ENCODE results near the gene MRPS31. TPM values are rescaled to one million over a fixed set of nuclear protein-coding genes. Genes with fewer than 3 reads are reported as not detected.
"Not testable (repeated sequence)": the region's sequence is repeated elsewhere in the genome, so short reads cannot be mapped to it uniquely, and the experiment has no call there.

Gene MRPS31
- total and polyA plus RNA-seq, 2 donors (not counting 3 experiments of a cell fraction or from before 2014, with no cell fraction given): 7.6 to 17.8 TPM

DNA sequence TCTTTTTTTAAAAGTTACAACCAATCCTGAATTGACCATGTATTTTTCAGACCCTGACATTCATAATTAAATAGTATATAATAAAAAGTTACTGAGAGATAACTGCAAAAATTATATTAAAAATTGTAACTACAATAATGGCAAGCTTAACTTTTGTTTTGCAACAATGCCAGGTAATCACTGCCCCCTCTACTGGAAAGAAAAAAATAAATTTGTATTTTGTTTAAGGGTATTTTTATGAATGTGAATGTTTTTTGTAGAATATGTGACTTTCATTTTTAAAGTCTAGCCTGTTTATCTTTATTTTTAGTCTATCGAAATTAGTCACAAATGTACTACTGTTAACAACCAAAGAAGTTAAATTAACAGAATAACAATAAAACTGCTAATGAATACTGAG, 21.7 kb downstream of the MRPS31 start:
- no TSS peak for BruUV-seq (replicated peaks)
- Histone ChIP-seq H4K20me1 (replicated peaks; ENCODE audit: control insufficient read depth, extremely low read depth, insufficient read depth, low read length) (no peaks in the 10 kb centered on the region), H3K4me3 (replicated peaks in 1 of 3; ENCODE audit: insufficient read depth in 1 of 3, low read depth in 1 of 3, low read length in 3 of 3) (no peak overlapping the region), H3K4me2 (ENCODE audit: insufficient read depth, low read length) (no peak overlapping the region), H3K79me2 (ENCODE audit: control insufficient read depth, insufficient read depth, low read length) (no peaks in the 10 kb centered on the region), H3K27me3 (ENCODE audit: control insufficient read depth in 2 of 2, insufficient read depth in 2 of 2, low read length in 2 of 2) (no peaks in the 10 kb centered on the region), H3K9me1 (replicated peaks; ENCODE audit: control insufficient read depth, extremely low read depth, insufficient read depth, low read length) (no peaks in the 10 kb centered on the region), H3K9me3 (replicated peaks; ENCODE audit: control insufficient read depth, insufficient read depth, low read length) (no peaks in the 10 kb centered on the region), H2AFZ (ENCODE audit: low read depth, low read length) (no peak overlapping the region), H3K36me3 (ENCODE audit: control insufficient read depth in 2 of 2, extremely low read depth in 1 of 2, insufficient read depth in 2 of 2, low read length in 2 of 2) (peaks cover 2 to 4% of the 10 kb centered on the region in 2 experiments), H3K27ac (ENCODE audit: insufficient read depth, low read depth, low read length) (no peak overlapping the region), H3K9ac (replicated peaks; ENCODE audit: extremely low read depth, insufficient read depth, low read length) (no peak overlapping the region), H3K4me1 (ENCODE audit: control insufficient read depth, extremely low read depth, insufficient read depth, low read length) (no peaks in the 10 kb centered on the region)
- ChIA-PET CTCF (interaction anchor here (0.7 to 2.1 kb wide), 11 partner anchors 8 to 1063 kb away, joined by 3 to 8 read pairs (median 4); no protein-coding TSS in a partner anchor), POLR2A (no interaction called here)
- dilution Hi-C loops (cut with MboI; ENCODE audit: extremely low pct_ligation_motif_present, low sequenced_read_pairs) (no loop called here), intact Hi-C loops (cut with micrococcal nuclease) (no loop called here)
- DNase-seq (ENCODE audit: low read depth, low spot score) (peak; percentile 17), FAIRE-seq (no peak)
- TF ChIP-seq, protein P1, sequence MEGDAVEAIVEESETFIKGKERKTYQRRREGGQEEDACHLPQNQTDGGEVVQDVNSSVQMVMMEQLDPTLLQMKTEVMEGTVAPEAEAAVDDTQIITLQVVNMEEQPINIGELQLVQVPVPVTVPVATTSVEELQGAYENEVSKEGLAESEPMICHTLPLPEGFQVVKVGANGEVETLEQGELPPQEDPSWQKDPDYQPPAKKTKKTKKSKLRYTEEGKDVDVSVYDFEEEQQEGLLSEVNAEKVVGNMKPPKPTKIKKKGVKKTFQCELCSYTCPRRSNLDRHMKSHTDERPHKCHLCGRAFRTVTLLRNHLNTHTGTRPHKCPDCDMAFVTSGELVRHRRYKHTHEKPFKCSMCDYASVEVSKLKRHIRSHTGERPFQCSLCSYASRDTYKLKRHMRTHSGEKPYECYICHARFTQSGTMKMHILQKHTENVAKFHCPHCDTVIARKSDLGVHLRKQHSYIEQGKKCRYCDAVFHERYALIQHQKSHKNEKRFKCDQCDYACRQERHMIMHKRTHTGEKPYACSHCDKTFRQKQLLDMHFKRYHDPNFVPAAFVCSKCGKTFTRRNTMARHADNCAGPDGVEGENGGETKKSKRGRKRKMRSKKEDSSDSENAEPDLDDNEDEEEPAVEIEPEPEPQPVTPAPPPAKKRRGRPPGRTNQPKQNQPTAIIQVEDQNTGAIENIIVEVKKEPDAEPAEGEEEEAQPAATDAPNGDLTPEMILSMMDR (IDR thresholded peaks at IDR 0.05; ENCODE audit: extremely low read depth in 1 of 2, insufficient read depth in 1 of 2, low read depth in 1 of 2, low read length in 2 of 2): peak in 1 of 2 donors; percentile 4
- no peak for TF ChIP-seq POLR2A (IDR thresholded peaks at IDR 0.05; ENCODE audit: low read depth, low read length)
- TF ChIP-seq JUN (IDR thresholded peaks at IDR 0.05; ENCODE audit: borderline replicate concordance, insufficient read depth, insufficient read length, low read depth): no peak
- no peak for TF ChIP-seq POLR2AphosphoS5 (IDR thresholded peaks at IDR 0.05; ENCODE audit: insufficient read depth, low read depth, low read length)
- TF ChIP-seq MYC (IDR thresholded peaks at IDR 0.05; ENCODE audit: low read depth, low read length): no peak
- TF ChIP-seq, protein P2, sequence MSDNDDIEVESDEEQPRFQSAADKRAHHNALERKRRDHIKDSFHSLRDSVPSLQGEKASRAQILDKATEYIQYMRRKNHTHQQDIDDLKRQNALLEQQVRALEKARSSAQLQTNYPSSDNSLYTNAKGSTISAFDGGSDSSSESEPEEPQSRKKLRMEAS (IDR thresholded peaks at IDR 0.05; ENCODE audit: insufficient read depth, insufficient read length): no peak

DNA sequence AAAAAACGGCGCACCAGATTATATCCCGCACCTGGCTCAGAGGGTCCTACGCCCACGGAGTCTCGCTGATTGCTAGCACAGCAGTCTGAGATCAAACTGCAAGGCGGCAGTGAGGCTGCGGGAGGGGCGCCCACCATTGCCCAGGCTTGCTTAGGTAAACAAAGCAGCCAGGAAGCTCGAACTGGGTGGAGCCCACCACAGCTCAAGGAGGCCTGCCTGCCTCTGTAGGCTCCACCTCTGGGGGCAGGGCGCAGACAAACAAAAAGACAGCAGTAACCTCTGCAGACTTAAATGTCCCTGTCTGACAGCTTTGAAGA, 35.8 kb downstream of the MRPS31 start:
- intact Hi-C loops (cut with micrococcal nuclease); H3K9ac ChIP-seq (replicated peaks; ENCODE audit: extremely low read depth, insufficient read depth, low read length); H3K4me2 ChIP-seq (ENCODE audit: insufficient read depth, low read length); H2AFZ ChIP-seq (ENCODE audit: low read depth, low read length); H3K9me3 ChIP-seq (replicated peaks; ENCODE audit: control insufficient read depth, insufficient read depth, low read length); H3K27ac ChIP-seq (ENCODE audit: insufficient read depth, low read depth, low read length); POLR2A ChIA-PET; FAIRE-seq; H3K36me3 ChIP-seq (ENCODE audit: control insufficient read depth in 2 of 2, extremely low read depth in 1 of 2, insufficient read depth in 2 of 2, low read length in 2 of 2); H3K9me1 ChIP-seq (replicated peaks; ENCODE audit: control insufficient read depth, extremely low read depth, insufficient read depth, low read length); dilution Hi-C loops (cut with MboI; ENCODE audit: extremely low pct_ligation_motif_present, low sequenced_read_pairs); DNase-seq (ENCODE audit: low read depth, low spot score); H4K20me1 ChIP-seq (replicated peaks; ENCODE audit: control insufficient read depth, extremely low read depth, insufficient read depth, low read length); BruUV-seq (replicated peaks); H3K79me2 ChIP-seq (ENCODE audit: control insufficient read depth, insufficient read depth, low read length); H3K4me3 ChIP-seq (replicated peaks in 1 of 3; ENCODE audit: insufficient read depth in 1 of 3, low read depth in 1 of 3, low read length in 3 of 3); H3K27me3 ChIP-seq (ENCODE audit: control insufficient read depth in 2 of 2, insufficient read depth in 2 of 2, low read length in 2 of 2); CTCF ChIA-PET; H3K4me1 ChIP-seq (ENCODE audit: control insufficient read depth, extremely low read depth, insufficient read depth, low read length): not testable (repeated sequence)

DNA sequence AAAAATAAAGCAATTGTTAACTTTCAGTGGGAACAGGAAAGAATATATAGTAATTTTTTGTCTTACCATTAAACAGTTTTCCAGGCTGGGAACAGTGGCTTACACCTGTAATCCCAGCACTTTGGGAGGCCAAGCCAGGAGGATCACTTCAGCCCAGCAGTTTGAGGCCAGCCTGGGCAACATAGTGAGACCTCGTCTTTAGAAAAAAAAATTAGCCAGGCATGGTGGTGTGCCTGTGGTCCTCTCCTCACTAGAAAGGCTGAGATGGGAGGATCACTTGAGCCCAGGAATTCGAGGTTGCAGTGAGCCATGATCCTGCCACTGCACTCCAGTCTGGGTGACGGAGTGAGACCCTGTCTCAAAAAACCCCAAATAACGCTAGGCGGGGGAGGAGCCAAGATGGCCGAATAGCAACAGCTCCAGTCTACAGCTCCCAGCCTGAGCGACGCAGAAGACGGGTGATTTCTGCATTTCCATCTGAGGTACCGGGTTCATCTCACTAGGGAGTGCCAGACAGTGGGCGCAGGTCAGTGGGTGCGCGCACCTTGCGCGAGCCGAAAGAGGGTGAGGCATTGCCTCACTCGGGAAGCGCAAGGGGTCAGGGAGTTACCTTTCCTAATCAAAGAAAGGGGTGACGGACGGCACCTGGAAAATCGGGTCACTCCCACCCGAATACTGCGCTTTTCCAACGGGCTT, 36.3 kb downstream of the MRPS31 start:
- DNase-seq (ENCODE audit: low read depth, low spot score); CTCF ChIA-PET; H2AFZ ChIP-seq (ENCODE audit: low read depth, low read length); H3K9me3 ChIP-seq (replicated peaks; ENCODE audit: control insufficient read depth, insufficient read depth, low read length); H4K20me1 ChIP-seq (replicated peaks; ENCODE audit: control insufficient read depth, extremely low read depth, insufficient read depth, low read length); H3K4me1 ChIP-seq (ENCODE audit: control insufficient read depth, extremely low read depth, insufficient read depth, low read length); H3K79me2 ChIP-seq (ENCODE audit: control insufficient read depth, insufficient read depth, low read length); H3K4me2 ChIP-seq (ENCODE audit: insufficient read depth, low read length); dilution Hi-C loops (cut with MboI; ENCODE audit: extremely low pct_ligation_motif_present, low sequenced_read_pairs); H3K9ac ChIP-seq (replicated peaks; ENCODE audit: extremely low read depth, insufficient read depth, low read length); H3K27ac ChIP-seq (ENCODE audit: insufficient read depth, low read depth, low read length); H3K27me3 ChIP-seq (ENCODE audit: control insufficient read depth in 2 of 2, insufficient read depth in 2 of 2, low read length in 2 of 2); FAIRE-seq; H3K4me3 ChIP-seq (replicated peaks in 1 of 3; ENCODE audit: insufficient read depth in 1 of 3, low read depth in 1 of 3, low read length in 3 of 3); BruUV-seq (replicated peaks); intact Hi-C loops (cut with micrococcal nuclease); H3K9me1 ChIP-seq (replicated peaks; ENCODE audit: control insufficient read depth, extremely low read depth, insufficient read depth, low read length); POLR2A ChIA-PET; H3K36me3 ChIP-seq (ENCODE audit: control insufficient read depth in 2 of 2, extremely low read depth in 1 of 2, insufficient read depth in 2 of 2, low read length in 2 of 2): not testable (repeated sequence)

Data from endothelial cell of umbilical vein (primary cell).